Endothelial cell of umbilical vein (primary cell): ENCODE data around the gene ASMTL. TPM values are rescaled to one million over a fixed set of nuclear protein-coding genes. Genes with fewer than 3 reads are reported as not detected.

Experiments
- BruUV-seq: library from RNA; stranded (reverse); fragments of 400-500 nt; replicated peaks from 2 replicates; lab custom pipeline; 2021; lab: Mats Ljungman, UMichigan
- CTCF ChIA-PET: fragments of 300-600, 350-600 bp; sonication (Branson Sonifier 250); formaldehyde crosslinking; loops from one replicate; lab custom pipeline; 2021; ENCODE audit warnings: antibody characterized with exemption, inconsistent platforms; lab: Charles Lee
- POLR2A ChIA-PET: fragments of 300-600, 350-600 bp; sonication (Branson Sonifier 250); formaldehyde crosslinking; loops from one replicate; lab custom pipeline; 2021; ENCODE audit warnings: antibody characterized with exemption, inconsistent platforms; lab: Charles Lee
- DNase-seq: peaks from one replicate; pipeline ENCODE4 v3.0.0-alpha.2; 2011; ENCODE audit warnings: low read depth, low spot score
- FAIRE-seq: peaks from 2 replicates; lab custom pipeline; 2011; peaks lifted over from hg19 to GRCh38; lab: Jason Lieb, UNC
- H2AFZ ChIP-seq: 2 replicates; pipeline ENCODE4 v1.6.0; 2012; ENCODE audit warnings: low read depth, low read length, control low read depth, inconsistent platforms
- H3K27ac ChIP-seq: 2 replicates; pipeline ENCODE4 v1.5.1; 2011; ENCODE audit warnings: low read depth, mild to moderate bottlenecking, control low read depth, low read length, moderate library complexity; ENCODE audit not compliant: insufficient read depth
- H3K27me3 ChIP-seq, 2 experiments: 2 replicates each; pipeline versions ENCODE4 v1.6.0 to v1.6.1; 2011; ENCODE audit warnings: low read length in 2 of 2, mixed read lengths in 1 of 2; ENCODE audit not compliant: control insufficient read depth in 2 of 2, insufficient read depth in 2 of 2
- H3K36me3 ChIP-seq, 2 experiments: 2 replicates in 1 of 2; 3 replicates in 1 of 2; pipeline ENCODE4 v1.5.1; 2011; ENCODE audit warnings: low read length in 2 of 2, mild to moderate bottlenecking in 1 of 2, moderate library complexity in 1 of 2; ENCODE audit not compliant: control insufficient read depth in 2 of 2, insufficient read depth in 2 of 2; ENCODE audit errors: extremely low read depth in 1 of 2
- H3K4me1 ChIP-seq: 3 replicates; pipeline ENCODE4 v1.5.1; 2011; ENCODE audit warnings: mild to moderate bottlenecking, low read length; ENCODE audit not compliant: control insufficient read depth, insufficient read depth; ENCODE audit errors: extremely low read depth
- H3K4me2 ChIP-seq: 2 replicates; pipeline ENCODE4 v1.6.1; 2011; ENCODE audit warnings: low read length, control low read depth, mixed read lengths; ENCODE audit not compliant: insufficient read depth
- H3K4me3 ChIP-seq, 3 experiments: fragments of 200-600 bp in 1 of 3; sonication (generic), shearing (Covaris generic) in 1 of 3; replicated peaks in 1 of 3; 2 replicates each; pipeline ENCODE4 v1.5.1; 2011 to 2016; ENCODE audit warnings: control low read depth in 3 of 3, low read length in 3 of 3, mild to moderate bottlenecking in 2 of 3, inconsistent platforms in 1 of 3, low read depth in 1 of 3, moderate library complexity in 1 of 3; ENCODE audit not compliant: insufficient read depth in 1 of 3
- H3K79me2 ChIP-seq: 2 replicates; pipeline ENCODE4 v1.6.0; 2012; ENCODE audit warnings: low read length, inconsistent platforms; ENCODE audit not compliant: control insufficient read depth, insufficient read depth
- H3K9ac ChIP-seq: replicated peaks from 2 replicates; pipeline ENCODE3; 2011; ENCODE audit warnings: low read length, control low read depth; ENCODE audit not compliant: insufficient read depth; ENCODE audit errors: extremely low read depth
- H3K9me1 ChIP-seq: replicated peaks from 3 replicates; pipeline ENCODE4 v1.6.0; 2011; ENCODE audit warnings: mild to moderate bottlenecking, low read length; ENCODE audit not compliant: control insufficient read depth, insufficient read depth; ENCODE audit errors: extremely low read depth
- H3K9me3 ChIP-seq: replicated peaks from 2 replicates; pipeline ENCODE4 v1.5.1; 2012; ENCODE audit warnings: low read length, inconsistent platforms; ENCODE audit not compliant: control insufficient read depth, insufficient read depth
- H4K20me1 ChIP-seq: replicated peaks from 2 replicates; pipeline ENCODE3; 2011; ENCODE audit warnings: mild to moderate bottlenecking, low read length; ENCODE audit not compliant: control insufficient read depth, insufficient read depth; ENCODE audit errors: extremely low read depth
- EZH2 ChIP-seq: IDR thresholded peaks from 2 replicates; pipeline ENCODE4 v1.6.1; 2012; ENCODE audit warnings: borderline replicate concordance, low read depth, mild to moderate bottlenecking, moderate library complexity, low read length, inconsistent platforms; ENCODE audit not compliant: severe bottlenecking
- FOS ChIP-seq: IDR thresholded peaks from 2 replicates; pipeline ENCODE4 v1.6.1; 2011; ENCODE audit warnings: mild to moderate bottlenecking, low read length, moderate library complexity, borderline replicate concordance; ENCODE audit not compliant: insufficient read depth
- GATA2 ChIP-seq: IDR thresholded peaks from 2 replicates; pipeline ENCODE4 v1.7.0; 2011; ENCODE audit warnings: low read depth, mild to moderate bottlenecking, moderate library complexity, mixed read lengths, low read length; ENCODE audit not compliant: insufficient read length, insufficient read depth
- JUN ChIP-seq: IDR thresholded peaks from 2 replicates; pipeline ENCODE4 v1.6.1; 2011; ENCODE audit warnings: borderline replicate concordance, low read depth; ENCODE audit not compliant: insufficient read length, insufficient read depth
- MYC ChIP-seq: IDR thresholded peaks from one replicate; pipeline ENCODE4 v1.6.1; 2011; ENCODE audit warnings: mild to moderate bottlenecking, low read depth, low read length
- POLR2A ChIP-seq: IDR thresholded peaks from 2 replicates; pipeline ENCODE4 v1.6.1; 2012; ENCODE audit warnings: low read depth, mild to moderate bottlenecking, control low read depth, low read length
- POLR2AphosphoS5 ChIP-seq: IDR thresholded peaks from 2 replicates; pipeline ENCODE4 v1.6.1; 2012; ENCODE audit warnings: low read depth, mild to moderate bottlenecking, control low read depth, low read length, moderate library complexity; ENCODE audit not compliant: insufficient read depth
- dilution Hi-C: fragments of 300-500 bp; cut with MboI; formaldehyde crosslinking; loops from one replicate; pipeline ENCODE4 v1.15.0; 2019; ENCODE audit warnings: low sequenced_read_pairs; ENCODE audit not compliant: extremely low pct_ligation_motif_present
- intact Hi-C: fragments of 100-400 bp; cut with micrococcal nuclease; formaldehyde crosslinking; loops from one replicate; pipeline ENCODE4 v1.10.0; 2022
- polyA plus RNA-seq, 4 experiments: library from polyadenylated mRNA; depleted of rRNA in 3 of 4; stranded (reverse) in 3 of 4; unstranded in 1 of 4; fragments of >200 nt; gene quantifications; 2 replicates each; pipeline versions ENCODE4 v1.2.1 to v1.2.3, GENCODE V29; 2011 to 2012; ENCODE audit warnings: missing spikeins in 1 of 4
- total RNA-seq: library from RNA; stranded (reverse); gene quantifications from 2 replicates; pipeline ENCODE4 v1.2.3, GENCODE V29; 2021
- TF ChIP-seq, protein P1 (sequence below): IDR thresholded peaks from 2 replicates; pipeline ENCODE4 v1.6.1; 2011; ENCODE audit not compliant: insufficient read depth, insufficient read length
- TF ChIP-seq, protein P2 (sequence below), 2 donors: IDR thresholded peaks; 1 replicate in 1 of 2; 2 replicates in 1 of 2; pipeline ENCODE4 v1.5.1; 2011; ENCODE audit warnings: low read length in 2 of 2, mild to moderate bottlenecking in 2 of 2, moderate library complexity in 2 of 2, control low read depth in 1 of 2, inconsistent platforms in 1 of 2, low read depth in 1 of 2; ENCODE audit not compliant: insufficient read depth in 1 of 2; ENCODE audit errors: extremely low read depth in 1 of 2

The ASMTL gene
- total and polyA plus RNA-seq, 2 donors (not counting 3 experiments of a cell fraction or from before 2014, with no cell fraction given), result 27.1 to 29.9 TPM

GRCh38 chrX:1394731-1395501, 57.8 kb downstream of the ASMTL start:
- BruUV-seq, result no TSS peak
- ChIA-PET CTCF (no interaction called here), POLR2A (no interaction called here)
- Histone ChIP-seq H3K79me2 (peaks cover 20% of the 10 kb centered on the region), H3K9ac (no peak overlapping the region), H3K36me3 (peaks cover 1 to 5% of the 10 kb centered on the region in 2 experiments), H3K27ac (no peak overlapping the region), H3K27me3 (no peaks in the 10 kb centered on the region), H4K20me1 (peaks cover 3% of the 10 kb centered on the region), H2AFZ (no peak overlapping the region), H3K9me1 (no peaks in the 10 kb centered on the region), H3K4me3 (no peak overlapping the region), H3K4me1 (peaks cover 14% of the 10 kb centered on the region), H3K4me2 (no peak overlapping the region), H3K9me3 (no peaks in the 10 kb centered on the region)
- dilution Hi-C loops (no loop called here), intact Hi-C loops (loop anchor here (5.0 kb wide), 2 partner anchors 38 to 197 kb away; partner anchors contain the start of gene AKAP17A)
- FAIRE-seq, result no peak
- TF ChIP-seq, protein P1, sequence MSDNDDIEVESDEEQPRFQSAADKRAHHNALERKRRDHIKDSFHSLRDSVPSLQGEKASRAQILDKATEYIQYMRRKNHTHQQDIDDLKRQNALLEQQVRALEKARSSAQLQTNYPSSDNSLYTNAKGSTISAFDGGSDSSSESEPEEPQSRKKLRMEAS, result no peak
- TF ChIP-seq EZH2 (no peak), FOS (no peak), POLR2AphosphoS5 (no peak), GATA2 (no peak), JUN (no peak), MYC (no peak), POLR2A (no peak)
- TF ChIP-seq, protein P2, sequence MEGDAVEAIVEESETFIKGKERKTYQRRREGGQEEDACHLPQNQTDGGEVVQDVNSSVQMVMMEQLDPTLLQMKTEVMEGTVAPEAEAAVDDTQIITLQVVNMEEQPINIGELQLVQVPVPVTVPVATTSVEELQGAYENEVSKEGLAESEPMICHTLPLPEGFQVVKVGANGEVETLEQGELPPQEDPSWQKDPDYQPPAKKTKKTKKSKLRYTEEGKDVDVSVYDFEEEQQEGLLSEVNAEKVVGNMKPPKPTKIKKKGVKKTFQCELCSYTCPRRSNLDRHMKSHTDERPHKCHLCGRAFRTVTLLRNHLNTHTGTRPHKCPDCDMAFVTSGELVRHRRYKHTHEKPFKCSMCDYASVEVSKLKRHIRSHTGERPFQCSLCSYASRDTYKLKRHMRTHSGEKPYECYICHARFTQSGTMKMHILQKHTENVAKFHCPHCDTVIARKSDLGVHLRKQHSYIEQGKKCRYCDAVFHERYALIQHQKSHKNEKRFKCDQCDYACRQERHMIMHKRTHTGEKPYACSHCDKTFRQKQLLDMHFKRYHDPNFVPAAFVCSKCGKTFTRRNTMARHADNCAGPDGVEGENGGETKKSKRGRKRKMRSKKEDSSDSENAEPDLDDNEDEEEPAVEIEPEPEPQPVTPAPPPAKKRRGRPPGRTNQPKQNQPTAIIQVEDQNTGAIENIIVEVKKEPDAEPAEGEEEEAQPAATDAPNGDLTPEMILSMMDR (IDR thresholded peaks at IDR 0.05; ENCODE audit: extremely low read depth in 1 of 2, insufficient read depth in 1 of 2, low read depth in 1 of 2, low read length in 2 of 2), result no peak
- DNase-seq, result no peak
